HG02759 (cell line): ENCODE results near the gene CYP3A4.
"Not testable (repeated sequence)": the region's sequence is repeated elsewhere in the genome, so short reads cannot be mapped to it uniquely, and the experiment has no call there.

ENCODE experiments used
- ATAC-seq: cut with Tn5 transposase; IDR thresholded peaks from one replicate; pipeline ENCODE4 v1.9.1; 2021; ENCODE audit warnings: mild to moderate bottlenecking, moderate library complexity; ENCODE audit not compliant: unreplicated experiment

CYP3A4 gene

DNA sequence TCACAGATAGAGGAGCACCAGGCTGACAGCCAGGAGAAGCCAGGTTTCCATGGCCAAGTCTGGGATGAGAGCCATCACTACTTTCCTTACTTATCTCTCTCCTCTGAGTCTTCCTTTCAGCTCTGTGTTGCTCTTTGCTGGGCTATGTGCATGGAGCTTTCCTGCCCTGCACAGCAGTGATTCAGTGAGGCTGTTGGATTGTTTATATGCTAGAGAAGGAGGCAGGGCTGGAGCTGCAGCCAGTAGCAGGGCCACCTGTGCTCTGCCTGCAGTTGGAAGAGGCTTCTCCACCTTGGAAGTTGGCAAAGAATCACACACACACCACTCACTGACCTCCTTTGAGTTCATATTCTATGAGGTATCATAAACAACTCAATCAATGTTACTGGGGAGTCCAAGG, at the start of gene CYP3A4:
TSS of gene CYP3A4 (minus strand) at position 178 of the 400 bp plus-strand sequence. CDS start at position 75, 103 bp downstream.
- no peak for ATAC-seq

DNA sequence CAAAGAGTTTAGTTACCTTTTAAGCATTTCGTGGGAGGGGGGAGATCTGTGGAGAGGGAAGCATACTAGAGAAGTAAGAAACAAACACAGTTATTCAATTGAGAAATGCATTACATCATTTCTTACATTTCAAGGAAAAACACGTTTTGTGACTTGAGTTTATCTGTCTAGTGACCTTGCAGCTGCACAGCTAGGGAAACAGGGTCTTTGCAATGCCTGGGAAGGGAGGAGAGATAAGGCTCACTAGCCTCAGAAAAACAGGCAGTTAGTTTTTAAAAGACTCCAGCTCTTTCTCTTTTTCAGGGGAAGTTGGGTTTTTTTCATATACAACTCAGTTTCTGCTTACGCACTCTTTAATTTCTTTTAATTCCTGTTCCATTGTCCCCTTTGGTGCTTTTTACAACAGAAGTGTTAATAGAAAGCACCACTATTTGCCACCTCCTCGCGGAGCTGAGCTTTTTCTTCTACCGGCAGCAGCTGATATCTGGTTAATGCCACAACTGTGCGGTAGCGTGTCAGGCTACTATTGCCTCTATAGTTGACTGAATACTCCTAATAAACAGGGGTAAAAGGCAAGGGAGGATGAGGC, 49.4 kb upstream of the CYP3A4 start:
- no peak for ATAC-seq

DNA sequence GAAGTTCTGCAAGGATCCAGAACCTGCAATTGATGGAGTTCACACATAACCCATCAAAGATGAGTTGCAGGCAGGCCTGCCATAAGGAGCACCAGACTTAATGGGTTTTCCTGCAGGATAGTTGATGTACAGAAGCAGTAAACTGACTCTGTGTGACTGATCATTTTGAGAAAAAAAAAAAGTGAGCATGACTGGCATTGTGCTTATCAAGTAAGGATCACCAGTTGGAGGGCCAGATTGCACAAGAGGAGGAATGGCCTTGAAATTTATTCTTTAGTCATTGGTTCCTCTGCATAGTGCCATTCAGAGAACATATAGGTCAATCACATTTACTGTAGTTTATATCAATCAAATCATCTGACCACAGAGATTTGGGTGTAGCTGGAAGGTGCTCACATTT, 47.6 kb upstream of the CYP3A4 start:
- ATAC-seq, result no peak

DNA sequence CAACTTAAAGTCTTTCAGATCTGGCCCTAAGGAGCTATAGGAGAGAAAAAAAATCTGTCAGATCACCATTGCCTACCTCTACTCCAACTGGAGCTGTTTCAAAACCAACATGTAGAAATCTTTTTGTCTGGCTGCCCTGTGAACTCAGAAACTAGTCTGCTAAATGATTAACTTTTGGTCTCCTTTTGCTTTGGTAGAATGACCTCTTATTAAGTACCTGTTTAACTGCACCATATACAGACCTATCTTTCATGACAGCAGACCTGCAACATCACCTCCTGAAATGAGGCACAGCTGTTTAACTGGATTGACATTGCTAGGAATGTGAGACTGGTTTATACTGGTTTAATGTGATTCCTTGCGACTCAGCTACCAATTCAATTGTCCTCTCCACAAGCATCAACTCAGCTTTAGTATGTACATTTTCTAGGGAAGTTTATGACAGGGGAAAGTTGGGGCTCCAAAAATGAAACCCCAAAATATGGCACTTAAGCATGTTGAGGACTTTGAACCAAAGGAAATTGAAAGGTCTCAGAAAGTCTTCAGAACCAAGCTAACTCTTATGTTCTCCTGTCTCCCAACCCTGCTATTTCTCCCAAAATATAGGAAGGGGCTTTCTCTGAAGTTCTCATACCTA, 45.7 kb upstream of the CYP3A4 start:
- no peak for ATAC-seq

DNA sequence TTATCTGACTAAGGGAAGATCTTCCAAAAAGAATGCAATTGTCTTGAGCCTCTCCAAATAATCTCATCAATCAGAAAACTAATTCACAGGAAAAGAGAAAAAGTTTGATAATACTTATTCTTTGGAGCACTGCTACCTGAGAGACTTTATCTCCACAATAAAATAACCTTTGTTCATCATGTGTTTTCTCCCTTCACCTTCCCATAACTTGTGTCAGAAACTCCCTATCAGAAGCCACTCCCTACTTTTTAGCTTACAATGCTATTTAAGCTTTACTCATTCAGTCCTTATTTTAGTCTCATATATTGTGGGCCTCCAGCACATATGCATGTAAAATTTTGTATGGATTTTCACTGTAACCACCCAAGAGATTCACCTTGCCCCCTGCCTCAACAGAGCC, 44.8 kb upstream of the CYP3A4 start:
- no peak for ATAC-seq

DNA sequence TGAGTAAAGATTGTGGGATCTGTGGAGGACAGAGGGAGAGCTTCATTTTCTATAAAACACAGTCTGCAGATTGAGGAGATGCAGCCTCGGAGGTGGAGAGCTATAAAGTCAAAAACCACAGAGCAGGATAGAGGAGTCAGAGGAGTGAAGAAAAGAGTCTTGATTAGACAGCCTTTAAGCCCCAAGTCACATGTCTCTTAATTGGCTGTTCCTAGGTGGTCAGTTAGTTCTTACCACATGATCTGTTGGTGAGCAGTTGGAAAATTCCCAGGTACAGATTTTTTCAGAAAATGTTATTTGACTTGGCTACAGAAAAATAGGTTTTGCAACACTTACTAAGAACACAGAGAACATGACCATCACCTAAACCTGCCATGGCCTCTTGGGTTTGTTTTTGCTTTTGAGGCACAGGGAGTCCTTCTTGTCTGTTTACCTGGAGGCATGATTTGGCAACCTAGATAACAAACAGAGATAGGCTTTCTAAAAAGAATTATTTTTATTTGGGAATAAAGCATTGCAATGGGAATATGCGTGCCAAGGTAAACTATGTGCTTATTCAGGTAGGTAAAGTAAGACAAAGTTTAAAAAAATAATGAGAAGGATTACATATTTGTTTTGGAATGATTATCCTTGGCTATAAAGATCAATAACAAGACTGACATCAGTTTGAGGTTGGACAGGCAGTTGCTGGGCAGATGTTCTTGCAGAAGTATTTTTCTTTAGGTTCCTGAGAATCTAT, 43.2 kb upstream of the CYP3A4 start:
- no peak for ATAC-seq

DNA sequence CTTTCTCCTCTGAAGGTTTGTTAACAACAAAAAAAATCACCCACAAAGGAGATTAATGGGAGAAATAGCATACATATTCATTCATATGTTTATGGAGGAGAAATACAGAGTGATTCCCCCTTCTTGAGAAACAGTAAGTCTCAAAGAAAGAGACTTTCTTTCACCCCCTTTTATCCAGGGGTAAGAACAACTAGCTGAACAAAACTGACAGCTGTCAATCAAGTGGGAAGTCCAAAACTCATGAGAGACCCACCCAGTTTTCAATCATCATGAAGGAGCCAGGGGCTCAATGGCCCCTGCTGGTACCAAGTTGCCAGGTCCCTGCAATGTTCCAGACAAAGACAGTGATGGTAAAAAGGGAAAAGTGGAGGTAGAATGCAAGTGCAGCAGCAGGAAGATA, 41.9 kb upstream of the CYP3A4 start:
- no peak for ATAC-seq

DNA sequence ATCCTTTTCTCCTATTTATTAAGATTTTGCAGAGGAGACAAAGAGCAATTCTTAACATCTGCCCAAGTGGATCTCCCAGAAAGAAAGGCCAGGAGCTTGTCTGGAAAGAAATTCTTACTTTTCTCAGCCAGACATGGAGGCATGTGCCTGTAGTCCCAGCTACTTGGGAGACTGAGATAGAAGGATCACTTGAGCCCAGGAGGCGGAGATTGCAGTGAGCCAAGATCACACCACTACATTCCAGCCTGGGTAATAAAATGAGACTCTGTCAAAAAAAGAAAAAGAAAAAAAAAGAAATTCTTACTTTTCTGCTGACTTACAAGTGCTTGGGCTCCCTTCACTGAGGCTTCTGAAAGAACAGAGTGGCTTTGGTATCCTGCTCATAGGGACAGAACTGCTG, 41.5 kb upstream of the CYP3A4 start:
- no peak for ATAC-seq

DNA sequence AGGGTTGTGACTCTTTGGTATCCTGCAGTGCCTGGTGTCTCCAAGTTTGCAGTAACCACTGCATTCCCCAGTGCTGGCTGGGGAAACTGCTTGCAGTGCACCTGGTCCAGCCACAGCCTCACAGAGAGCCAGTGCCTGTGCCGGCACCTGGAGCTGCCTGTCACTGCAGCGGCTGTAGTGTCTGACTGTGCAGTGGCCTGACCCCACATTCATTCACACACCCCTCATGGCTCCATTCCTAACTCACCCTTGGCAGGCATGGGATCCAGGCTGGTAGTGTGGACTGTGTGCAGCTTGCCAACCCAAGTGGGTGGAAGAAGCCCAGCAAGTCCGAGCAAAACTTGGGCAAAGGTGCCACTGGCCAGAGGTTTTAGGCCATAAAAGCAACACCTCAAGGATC, 40.1 kb upstream of the CYP3A4 start:
- no peak for ATAC-seq

DNA sequence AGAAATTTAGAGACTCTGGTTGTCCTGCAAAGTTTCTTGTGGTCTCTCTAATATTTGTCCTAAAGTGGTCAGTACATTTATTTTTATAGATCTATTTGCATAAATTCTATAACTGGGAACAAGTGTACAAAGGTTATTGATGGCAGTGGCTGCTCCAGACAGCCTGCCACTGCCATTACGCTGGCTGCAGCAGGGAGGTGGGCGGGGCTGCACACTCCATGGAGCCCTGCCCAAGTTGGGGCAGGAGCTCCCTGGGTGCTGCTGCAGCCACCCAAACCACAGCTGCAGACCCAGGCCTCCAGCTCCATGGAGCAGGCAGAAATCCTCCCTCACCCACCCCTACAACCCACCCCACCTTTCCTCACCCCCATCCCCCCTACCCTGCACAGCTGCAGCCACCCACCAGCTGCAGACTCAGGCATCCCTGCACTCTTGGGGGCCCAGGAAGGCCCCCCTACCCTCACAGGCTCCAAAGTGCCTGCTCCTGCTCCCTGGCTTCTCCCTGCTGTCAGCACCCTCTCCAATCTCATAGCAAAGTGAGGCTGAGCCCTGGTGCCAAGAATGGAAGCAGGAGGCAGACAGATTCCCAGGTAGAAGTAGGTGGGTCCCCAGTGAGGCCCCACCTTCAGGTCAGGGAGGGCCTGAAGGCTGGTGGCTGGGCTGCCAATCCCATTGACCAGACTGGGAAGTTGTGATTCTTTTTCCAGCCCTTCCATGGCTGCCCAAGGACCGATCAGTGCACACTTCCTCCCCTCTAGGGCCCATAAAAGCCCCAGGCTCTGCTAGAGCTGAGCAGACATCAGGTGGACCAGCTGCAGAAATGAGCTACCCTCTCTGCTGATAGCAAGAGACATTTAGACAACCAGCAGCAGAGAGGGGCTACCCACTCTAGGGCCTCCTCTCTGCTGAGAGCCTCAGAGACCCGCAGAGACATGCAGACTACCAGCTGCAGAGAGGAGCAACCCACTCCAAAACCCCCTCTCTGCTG, 39.0 kb upstream of the CYP3A4 start:
- no peak for ATAC-seq

DNA sequence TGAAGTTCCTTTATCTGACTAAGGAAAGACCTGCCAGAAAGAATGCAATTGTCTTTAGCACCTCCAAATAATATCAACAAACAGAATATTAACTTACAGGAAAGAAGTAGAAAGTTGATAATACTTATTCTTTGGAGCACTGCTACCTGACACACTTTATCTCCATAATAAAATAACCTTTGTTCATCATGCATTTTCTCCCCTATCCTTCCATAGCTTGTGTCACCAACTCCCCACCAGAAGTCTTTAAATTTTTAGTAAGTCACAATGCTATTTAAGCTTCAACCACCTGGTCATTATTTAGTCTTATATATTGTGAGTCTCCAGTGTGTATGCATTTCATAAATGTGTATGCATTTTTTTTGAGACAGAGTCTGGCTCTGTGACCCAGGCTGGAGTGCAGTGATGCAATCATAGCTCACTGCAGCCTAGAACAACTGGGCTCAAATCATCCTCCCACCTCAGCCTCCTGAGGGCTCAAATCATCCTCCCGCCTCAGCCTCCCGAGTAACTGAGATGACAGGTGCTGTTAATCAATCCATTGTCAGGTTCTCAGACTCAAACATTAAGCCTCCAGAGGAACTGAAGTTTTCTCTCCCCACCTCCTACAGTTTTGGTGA, 36.5 kb upstream of the CYP3A4 start:
- no peak for ATAC-seq

DNA sequence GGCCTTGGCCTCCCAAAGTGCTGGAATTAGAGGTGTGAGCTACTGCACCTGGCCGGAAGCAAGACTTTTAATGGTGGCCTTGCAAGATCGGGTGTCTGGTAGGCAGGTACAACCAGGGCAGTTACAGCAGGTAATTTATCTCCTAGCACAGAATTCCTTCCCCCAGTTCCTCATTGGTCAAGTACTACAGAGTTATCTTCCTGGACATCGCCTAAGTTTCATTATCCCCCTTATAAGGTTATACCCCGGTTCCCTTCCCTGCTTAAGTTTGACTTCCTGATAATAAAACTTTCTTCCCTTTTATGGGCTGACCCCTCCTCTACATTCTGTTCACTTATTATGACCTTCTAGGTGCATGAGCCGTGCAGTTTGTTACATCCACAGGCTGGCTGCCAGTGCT, 24.8 kb upstream of the CYP3A4 start:
- ATAC-seq, result no peak

DNA sequence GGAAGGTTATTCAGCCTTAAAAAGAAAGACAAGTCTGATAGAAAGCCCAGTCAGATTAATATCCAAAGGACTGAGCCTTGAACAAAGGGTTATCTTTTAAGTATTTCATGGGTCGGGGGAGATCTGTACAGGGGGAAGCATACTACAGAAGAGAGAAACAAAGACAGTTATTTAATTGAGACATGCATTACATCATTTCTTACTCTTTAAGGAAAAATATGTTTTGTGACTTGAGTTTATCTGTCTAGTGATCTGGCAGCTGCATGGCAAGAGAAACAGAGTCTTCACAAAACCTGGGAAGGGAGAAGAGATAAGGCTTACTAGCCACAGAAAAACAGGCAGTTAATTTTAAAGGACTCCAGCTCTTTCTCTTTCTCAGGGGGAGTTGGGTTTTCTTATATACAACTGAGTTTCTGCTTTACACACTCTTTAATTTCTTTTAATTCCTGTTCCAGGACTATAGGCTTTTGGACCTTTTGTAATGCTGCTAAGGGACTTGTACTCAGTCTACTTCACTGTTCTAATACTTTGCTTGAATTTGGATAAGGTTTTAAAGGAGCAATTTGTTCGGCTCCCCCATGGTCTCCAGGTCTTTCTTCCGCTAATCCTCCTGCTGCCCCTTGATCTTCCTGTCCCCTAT, 23.0 kb upstream of the CYP3A4 start:
- no peak for ATAC-seq

DNA sequence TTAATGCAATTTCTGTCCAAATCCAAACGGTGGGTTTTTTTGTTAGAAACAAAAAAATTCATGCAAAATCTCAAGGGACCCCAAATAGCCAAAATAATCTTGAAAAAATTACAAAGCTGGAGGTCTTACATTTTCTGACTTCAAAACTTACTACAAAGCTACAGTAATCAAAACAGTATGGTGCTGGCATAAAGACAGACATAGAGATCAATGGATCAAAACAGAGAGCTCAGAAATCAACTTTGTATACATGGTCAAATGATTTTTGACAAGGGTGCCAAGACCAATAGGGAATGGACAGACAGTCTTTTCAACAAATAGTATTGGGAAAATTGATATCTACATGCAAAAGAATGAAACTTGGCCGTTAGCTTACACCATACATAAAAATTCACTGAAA, 21.7 kb upstream of the CYP3A4 start:
- ATAC-seq, result no peak

DNA sequence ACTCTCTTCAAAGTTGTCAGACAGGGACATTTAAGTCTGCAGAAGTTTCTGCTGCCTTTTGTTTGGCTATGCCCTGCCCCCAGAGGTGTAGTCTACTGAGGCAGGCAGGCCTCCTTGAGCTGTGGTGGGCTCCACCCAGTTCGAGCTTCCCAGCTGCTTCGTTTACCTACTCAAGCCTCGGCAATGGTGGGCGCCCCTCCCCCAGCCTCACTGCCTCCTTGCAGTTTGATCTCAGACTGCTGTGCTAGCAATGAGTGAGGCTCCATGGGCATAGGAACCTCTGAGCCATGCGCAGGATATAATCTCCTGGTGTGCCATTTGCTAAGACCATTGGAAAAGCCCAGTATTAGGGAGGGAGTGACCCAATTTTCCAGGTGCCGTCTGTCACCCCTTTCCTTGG, 19.1 kb upstream of the CYP3A4 start:
- ATAC-seq, result not testable (repeated sequence)

DNA sequence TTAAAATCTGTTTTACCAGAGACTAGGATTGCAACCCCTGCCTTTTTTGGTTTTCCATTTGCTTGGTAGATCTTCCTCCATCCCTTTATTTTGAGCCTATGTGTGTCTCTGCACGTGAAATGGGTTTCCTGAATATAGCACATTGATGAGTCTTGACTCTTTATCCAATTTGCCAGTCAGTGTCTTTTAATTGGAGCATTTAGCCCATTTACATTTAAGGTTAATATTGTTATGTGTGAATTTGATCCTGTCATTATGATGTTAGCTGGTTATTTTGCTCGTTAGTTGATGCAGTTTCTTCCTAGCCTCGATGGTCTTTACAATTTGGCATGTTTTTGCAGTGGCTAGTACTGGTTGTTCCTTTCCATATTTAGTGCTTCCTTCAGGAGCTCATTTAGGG, 17.4 kb upstream of the CYP3A4 start:
- not testable (repeated sequence) for ATAC-seq

DNA sequence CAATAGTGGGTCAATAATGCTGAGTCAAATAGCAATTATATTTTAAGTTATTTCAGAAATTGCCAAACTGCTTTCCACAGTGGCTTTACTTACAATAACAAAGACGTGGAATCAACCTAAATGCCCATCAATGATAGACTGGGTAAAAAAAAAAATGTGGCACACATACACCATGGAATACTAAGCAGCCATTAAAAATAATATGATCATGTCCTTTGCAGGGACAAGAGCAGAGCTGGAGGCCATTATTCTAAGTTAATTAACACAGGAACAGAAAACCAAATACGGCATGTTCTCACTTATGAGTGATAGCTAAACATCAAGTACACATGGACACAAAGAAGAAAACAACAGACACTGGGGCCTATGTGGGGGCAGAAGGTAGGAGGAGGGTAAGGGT, 15.0 kb upstream of the CYP3A4 start:
- ATAC-seq, result no peak

DNA sequence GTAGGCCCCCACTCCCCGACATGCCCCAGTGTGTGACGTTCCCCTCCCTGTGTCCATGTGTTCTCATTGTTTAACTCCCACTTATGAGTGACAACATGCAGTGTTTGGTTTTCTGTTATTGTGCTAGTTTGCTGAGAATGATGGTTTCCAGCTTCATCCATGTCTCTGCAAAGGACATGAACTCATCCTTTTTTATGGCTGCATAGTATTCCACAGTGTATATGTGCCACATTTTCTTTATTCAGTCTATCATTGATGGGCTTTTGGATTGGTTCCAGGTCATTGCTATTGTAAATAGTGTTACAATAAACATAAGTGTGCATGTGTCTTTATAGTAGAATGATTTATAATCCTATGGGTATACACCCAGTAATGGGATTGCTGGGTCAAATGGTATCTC, 11.9 kb upstream of the CYP3A4 start:
- ATAC-seq, result not testable (repeated sequence)

DNA sequence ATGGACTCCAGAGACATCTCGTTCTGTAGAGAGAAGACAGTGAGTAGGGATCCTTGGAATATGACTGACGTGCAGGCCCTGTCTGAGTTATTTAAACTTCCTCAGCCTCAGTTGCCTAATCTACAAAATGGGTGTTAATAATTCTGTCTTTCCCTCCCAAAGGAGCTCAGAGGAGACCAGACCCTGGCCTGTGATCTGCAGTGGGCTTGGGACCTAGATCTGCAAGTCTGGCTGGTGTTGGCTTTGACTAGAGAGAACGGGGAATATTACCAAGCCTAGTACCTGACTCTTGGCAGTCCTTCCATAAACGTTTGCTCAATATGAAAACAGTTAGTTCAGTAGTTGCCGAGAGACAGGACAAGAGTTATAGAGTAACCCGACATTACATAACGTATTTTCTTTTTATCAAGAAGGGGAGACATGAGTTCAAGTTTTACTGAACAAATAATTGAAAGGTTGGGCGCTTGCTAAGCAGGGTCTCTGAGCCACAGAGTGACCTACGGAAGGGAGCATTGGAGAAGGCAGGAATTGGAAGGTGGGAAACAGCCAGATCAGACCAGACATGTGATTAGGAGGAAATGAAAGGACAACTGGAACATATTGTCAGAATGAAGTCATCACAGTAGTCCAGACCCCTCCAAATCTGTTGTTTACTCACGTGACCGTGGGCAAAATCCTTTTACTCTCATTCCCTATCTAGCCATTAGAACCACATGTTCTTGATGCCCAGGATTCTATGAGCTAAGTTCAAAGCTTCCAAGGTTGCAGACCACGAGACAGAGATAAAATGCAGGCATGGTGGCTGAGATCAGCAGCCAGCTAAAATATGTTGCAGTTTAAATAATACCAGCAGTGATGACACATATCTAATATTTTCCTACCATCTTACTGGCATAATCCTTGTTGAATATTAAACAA, 10.9 kb upstream of the CYP3A4 start:
- ATAC-seq, result no peak
